HepG2 (cell line): Measurements from ENCODE around the gene CNDP1. TPM values are rescaled to one million over a fixed set of nuclear protein-coding genes. Genes with fewer than 3 reads are reported as not detected.
A peak's percentile ranks its signal among the peaks of the same experiment; 100 is the strongest.

Experiments used
- ATAC-seq: fragments of 200-7000 bp; cut with Tn5 transposase; 3 replicates; pipeline ENCODE4 v1.9.1; 2020; ENCODE audit warnings: mild to moderate bottlenecking, moderate library complexity
- BruUV-seq: library from RNA; stranded (reverse); fragments of 400-500 nt; replicated peaks from 2 replicates; lab custom pipeline; 2021; lab: Mats Ljungman, UMichigan
- CTCF ChIA-PET: fragments of 300-600 bp; formaldehyde crosslinking; extraction: SDS; loops from one replicate; lab custom pipeline; 2021; ENCODE audit warnings: low total read pairs, inconsistent platforms, low intra/inter-chr PET ratio; lab: Yijun Ruan, JAX
- POLR2A ChIA-PET: fragments of 350-600 bp; sonication (Branson Sonifier 250); formaldehyde crosslinking; loops from one replicate; lab custom pipeline; 2020; ENCODE audit warnings: antibody characterized with exemption, inconsistent platforms; lab: Yijun Ruan, JAX
- DNase-seq: peaks from one replicate; pipeline ENCODE4 v3.0.0-alpha.2; 2015; ENCODE audit warnings: low spot score
- FAIRE-seq: peaks from 3 replicates; lab custom pipeline; 2011; peaks lifted over from hg19 to GRCh38; lab: Jason Lieb, UNC
- H2AFZ ChIP-seq: one replicate; pipeline ENCODE4 v1.6.1; 2011; ENCODE audit warnings: low read length, inconsistent platforms
- H3K27ac ChIP-seq: fragments of 300-600 bp; 3 replicates; pipeline ENCODE4 v1.8.0; 2011; ENCODE audit warnings: mixed run types, mild to moderate bottlenecking, mixed read lengths, low read length, inconsistent platforms; ENCODE audit not compliant: insufficient read depth; ENCODE audit errors: extremely low read length
- H3K27me3 ChIP-seq, 2 experiments: fragments of 200-600 bp in 1 of 2; 2 replicates in 1 of 2; 3 replicates in 1 of 2; pipeline versions ENCODE4 v1.6.0 to v1.8.0; 2011; ENCODE audit warnings: low read length in 2 of 2, mild to moderate bottlenecking in 2 of 2, moderate library complexity in 2 of 2, inconsistent platforms in 1 of 2; ENCODE audit not compliant: insufficient read depth in 2 of 2, control insufficient read depth in 1 of 2
- H3K36me3 ChIP-seq, 2 experiments: fragments of 200-600 bp in 1 of 2; replicated peaks in 1 of 2; 2 replicates in 1 of 2; 3 replicates in 1 of 2; pipeline versions ENCODE4 v1.5.1 to v1.8.0; 2011; ENCODE audit warnings: low read length in 2 of 2, inconsistent platforms in 1 of 2; ENCODE audit not compliant: insufficient read depth in 2 of 2, control insufficient read depth in 1 of 2
- H3K4me1 ChIP-seq: 2 replicates; pipeline ENCODE4 v1.5.1; 2012; ENCODE audit warnings: low read length, inconsistent platforms; ENCODE audit not compliant: insufficient read depth
- H3K4me2 ChIP-seq: 2 replicates; pipeline ENCODE4 v1.6.0; 2011; ENCODE audit warnings: low read depth, low read length, inconsistent platforms
- H3K4me3 ChIP-seq, 3 experiments: fragments of 200-600 bp in 1 of 3; sonication (generic), shearing (Covaris generic) in 1 of 3; replicated peaks in 1 of 3; 2 replicates each; pipeline ENCODE4 v1.5.1; 2011 to 2016; ENCODE audit warnings: low read length in 3 of 3, inconsistent platforms in 2 of 3, low read depth in 2 of 3, mild to moderate bottlenecking in 2 of 3, control low read depth in 1 of 3, mixed read lengths in 1 of 3; ENCODE audit not compliant: insufficient read depth in 1 of 3
- H3K79me2 ChIP-seq: one replicate; pipeline ENCODE4 v1.6.1; 2011; ENCODE audit warnings: low read length, inconsistent platforms; ENCODE audit not compliant: insufficient read depth
- H3K9ac ChIP-seq: 2 replicates; pipeline ENCODE4 v1.6.0; 2011; ENCODE audit warnings: mild to moderate bottlenecking, low read depth, low read length, inconsistent platforms; ENCODE audit not compliant: insufficient read depth
- H3K9me3 ChIP-seq: 2 replicates; pipeline ENCODE4 v1.5.1; 2012; ENCODE audit warnings: mild to moderate bottlenecking, low read length
- H4K20me1 ChIP-seq: 2 replicates; pipeline ENCODE4 v1.6.0; 2011; ENCODE audit warnings: inconsistent platforms, mild to moderate bottlenecking, low read length, moderate library complexity; ENCODE audit not compliant: insufficient read depth
- PATZ1 ChIP-seq: sonication (generic); formaldehyde crosslinking; IDR thresholded peaks from 2 replicates; pipeline ENCODE4 v1.4.0; 2020; ENCODE audit warnings: missing genetic modification reagents
- ZFP36 ChIP-seq: fragments of 150-350 bp; IDR thresholded peaks from 2 replicates; pipeline ENCODE4 v1.6.1; 2018; ENCODE audit warnings: borderline replicate concordance, low read length, low read depth; ENCODE audit not compliant: partially characterized antibody
- ZNF280D ChIP-seq: sonication (generic); formaldehyde crosslinking; IDR thresholded peaks from 2 replicates; pipeline ENCODE4 v1.5.1; 2020; ENCODE audit warnings: mild to moderate bottlenecking, missing genetic modification reagents
- WGBS: methylation state at CpG from one replicate; pipeline ENCODE4 v1.1.6; 2017; ENCODE audit warnings: low lambda C conversion rate; 5-methylcytosine and 5-hydroxymethylcytosine counted together
- in situ Hi-C: cut with HindIII; loops from 2 replicates; pipeline ENCODE4 v1.10.0; 2017; ENCODE audit warnings: low pct_unique_long_range_greater_than_20kb; ENCODE audit not compliant: extremely low pct_ligation_motif_present
- intact Hi-C: fragments of 100-400 bp; cut with micrococcal nuclease; formaldehyde crosslinking; loops from one replicate; pipeline ENCODE4 v1.10.0; 2022; ENCODE audit not compliant: unreplicated experiment
- polyA plus RNA-seq, 8 experiments: library from polyadenylated mRNA; depleted of rRNA in 3 of 8; stranded (reverse) in 7 of 8; unstranded in 1 of 8; fragments of >200 nt; fragmentation: Illumina TruSeq in 4 of 8; extraction: Trizol in 4 of 8; gene quantifications; 2 replicates each; pipeline versions ENCODE4 v1.2.1 to v1.2.3, GENCODE V29; 2011 to 2016; ENCODE audit warnings: low read depth in 4 of 8, missing spikeins in 1 of 8, mixed read lengths in 1 of 8; ENCODE audit not compliant: insufficient read depth in 1 of 8
- total RNA-seq, 5 experiments: library from RNA; depleted of rRNA; stranded (reverse); fragments of >200 nt; fragmentation: Illumina TruSeq; extraction: Trizol; gene quantifications; 2 replicates each; pipeline ENCODE4 v1.2.3, GENCODE V29; 2016; ENCODE audit warnings: low read depth in 1 of 5

Gene CNDP1
- total and polyA plus RNA-seq, 2 of the 13 experiments (the other 11 are each of a cell fraction or from before 2014, with no cell fraction given), result 0.01 TPM; not detected in 1

GRCh38 chr18:74549591-74550104 lies 15.3 kb downstream of the CNDP1 start:
- BruUV-seq, result no TSS peak
- FAIRE-seq (no peak), DNase-seq (no peak), ATAC-seq (no peak)
- Histone ChIP-seq H3K79me2 (no peaks in the 10 kb centered on the region), H3K4me2 (no peak overlapping the region), H3K36me3 (no peaks in the 10 kb centered on the region), H3K9ac (no peak overlapping the region), H3K27ac (no peak overlapping the region), H3K9me3 (peaks cover 23% of the 10 kb centered on the region), H2AFZ (no peak overlapping the region), H3K27me3 (no peaks in the 10 kb centered on the region; a peak in 1 of 5 replicates), H4K20me1 (no peaks in the 10 kb centered on the region), H3K4me1 (peaks cover 33% of the 10 kb centered on the region), H3K4me3 (no peak overlapping the region)
- intact Hi-C loops (no loop called here), in situ Hi-C loops (loop anchor here (5.0 to 10.0 kb wide), 2 partner anchors 197 to 355 kb away; no protein-coding TSS in a partner anchor)
- TF ChIP-seq ZFP36 (peak; percentile 89), PATZ1 (CRISPR knock-in tag) (no peak), ZNF280D (CRISPR knock-in tag) (0 out of 2 replicates have a peak, but pooled peaks have one; percentile 56)
- ChIA-PET CTCF (no interaction called here), POLR2A (no interaction called here)
- WGBS, result 48% methylated on average over 1 of the region's 1 CpG
